HepG2 (cell line): ENCODE measurements around the gene TGM2. TPM values are rescaled to one million over a fixed set of nuclear protein-coding genes. Genes with fewer than 3 reads are reported as not detected.
A peak's percentile ranks its signal among the peaks of the same experiment; 100 is the strongest.

Experiments used
- ARID2 ChIP-seq: sonication (generic); formaldehyde crosslinking; IDR thresholded peaks from 2 replicates; pipeline ENCODE4 v1.8.1; 2022; ENCODE audit warnings: mild to moderate bottlenecking, missing genetic modification reagents, borderline replicate concordance
- CAMTA2 ChIP-seq: sonication (generic); formaldehyde crosslinking; IDR thresholded peaks from 2 replicates; pipeline ENCODE4 v1.4.0; 2020; ENCODE audit warnings: mild to moderate bottlenecking, missing genetic modification reagents, borderline replicate concordance
- CCAR2 ChIP-seq: fragments of 200-400 bp; formaldehyde crosslinking; optimal IDR thresholded peaks from 2 replicates; pipeline ENCODE3; 2018; ENCODE audit warnings: low read depth, mild to moderate bottlenecking, low read length, moderate library complexity
- FOXA1 ChIP-seq, 2 experiments: fragments of 450-650 bp in 1 of 2; sonication (generic) in 1 of 2; formaldehyde crosslinking in 1 of 2; IDR thresholded peaks; 2 replicates each; pipeline versions ENCODE4 v1.4.0 to v1.6.1; 2016 to 2020; ENCODE audit warnings: missing genetic modification reagents in 1 of 2
- FOXO1 ChIP-seq: sonication (generic); formaldehyde crosslinking; IDR thresholded peaks from 2 replicates; pipeline ENCODE4 v1.4.0; 2020; ENCODE audit warnings: missing genetic modification reagents
- GATAD2A ChIP-seq: IDR thresholded peaks from 2 replicates; pipeline ENCODE4 v1.6.1; 2016
- HNF4G ChIP-seq, 2 experiments: sonication (generic) in 1 of 2; formaldehyde crosslinking in 1 of 2; IDR thresholded peaks; 2 replicates each; pipeline versions ENCODE4 v1.4.0 to v1.6.1; 2011 to 2020; ENCODE audit warnings: borderline replicate concordance in 2 of 2, low read depth in 2 of 2, mild to moderate bottlenecking in 2 of 2, low read length in 1 of 2, missing genetic modification reagents in 1 of 2, moderate library complexity in 1 of 2
- HOXA9 ChIP-seq: sonication (generic); formaldehyde crosslinking; IDR thresholded peaks from 2 replicates; pipeline ENCODE4 v1.8.1; 2022; ENCODE audit warnings: missing genetic modification reagents, mild to moderate bottlenecking, moderate library complexity, borderline replicate concordance
- KDM1A ChIP-seq: IDR thresholded peaks from 2 replicates; pipeline ENCODE4 v1.6.1; 2016; ENCODE audit warnings: missing compliant biosample characterization
- MEIS2 ChIP-seq: sonication (generic); formaldehyde crosslinking; IDR thresholded peaks from 2 replicates; pipeline ENCODE4 v1.9.0; 2021; ENCODE audit warnings: mild to moderate bottlenecking, missing genetic modification reagents
- NCOA5 ChIP-seq: sonication (generic); formaldehyde crosslinking; IDR thresholded peaks from 2 replicates; pipeline ENCODE4 v1.4.0; 2020; ENCODE audit warnings: missing genetic modification reagents
- NFE2L1 ChIP-seq: sonication (generic); formaldehyde crosslinking; IDR thresholded peaks from 2 replicates; pipeline ENCODE4 v1.4.0; 2020; ENCODE audit warnings: missing genetic modification reagents, mild to moderate bottlenecking, borderline replicate concordance
- PAF1 ChIP-seq: IDR thresholded peaks from 2 replicates; pipeline ENCODE4 v1.6.1; 2016; ENCODE audit warnings: missing genetic modification reagents, missing compliant biosample characterization
- PAXIP1 ChIP-seq: sonication (generic); formaldehyde crosslinking; conservative IDR thresholded peaks from 2 replicates; pipeline ENCODE4 v1.4.0; 2020; ENCODE audit warnings: mild to moderate bottlenecking, missing genetic modification reagents, moderate library complexity
- PHF5A ChIP-seq: IDR thresholded peaks from one replicate; pipeline ENCODE4 v1.6.1; 2018; ENCODE audit warnings: low read depth, missing genetic modification reagents; ENCODE audit not compliant: unreplicated experiment
- PLRG1 ChIP-seq: fragments of 450-650 bp; conservative IDR thresholded peaks from 2 replicates; pipeline ENCODE4 v1.6.1; 2016
- SOX13 ChIP-seq, 3 experiments: fragments of 450-650 bp in 1 of 3; sonication (generic) in 1 of 3; formaldehyde crosslinking in 1 of 3; IDR thresholded peaks in 2 of 3; conservative IDR thresholded peaks in 1 of 3; 2 replicates each; pipeline versions ENCODE4 v1.5.0 to v1.6.1; 2016 to 2020; ENCODE audit warnings: antibody characterized with exemption in 1 of 3, mild to moderate bottlenecking in 1 of 3, missing compliant biosample characterization in 1 of 3, missing genetic modification reagents in 1 of 3, moderate library complexity in 1 of 3
- SOX5 ChIP-seq: IDR thresholded peaks from 2 replicates; pipeline ENCODE4 v1.6.1; 2016; ENCODE audit warnings: borderline replicate concordance
- TCF7 ChIP-seq: sonication (generic); IDR thresholded peaks from 2 replicates; pipeline ENCODE4 v1.6.1; 2016; ENCODE audit warnings: antibody characterized with exemption, low read depth
- TOE1 ChIP-seq: sonication (generic); formaldehyde crosslinking; IDR thresholded peaks from 2 replicates; pipeline ENCODE4 v1.4.0; 2020; ENCODE audit warnings: mild to moderate bottlenecking, missing genetic modification reagents
- TRIM24 ChIP-seq: sonication (generic); formaldehyde crosslinking; IDR thresholded peaks from 2 replicates; pipeline ENCODE4 v1.8.0; 2022; ENCODE audit warnings: mild to moderate bottlenecking, missing genetic modification reagents
- WIZ ChIP-seq: sonication (generic); formaldehyde crosslinking; IDR thresholded peaks from 2 replicates; pipeline ENCODE4 v1.5.1; 2020; ENCODE audit warnings: mild to moderate bottlenecking, missing genetic modification reagents
- XBP1 ChIP-seq: sonication (generic); formaldehyde crosslinking; IDR thresholded peaks from 2 replicates; pipeline ENCODE4 v1.5.0; 2020; ENCODE audit warnings: missing genetic modification reagents
- ZNF136 ChIP-seq: sonication (generic); formaldehyde crosslinking; IDR thresholded peaks from 2 replicates; pipeline ENCODE4 v1.8.1; 2022; ENCODE audit warnings: low read depth, mild to moderate bottlenecking, moderate library complexity, missing genetic modification reagents
- ZNF24 ChIP-seq: fragments of 450-650 bp; IDR thresholded peaks from 2 replicates; pipeline ENCODE4 v1.6.1; 2017; ENCODE audit warnings: antibody characterized with exemption, mild to moderate bottlenecking
- ZNF329 ChIP-seq: sonication (generic); formaldehyde crosslinking; IDR thresholded peaks from 2 replicates; pipeline ENCODE4 v1.9.0; 2021; ENCODE audit warnings: low read depth, mild to moderate bottlenecking, missing genetic modification reagents
- ZNF337 ChIP-seq: sonication (generic); formaldehyde crosslinking; IDR thresholded peaks from 2 replicates; pipeline ENCODE4 v1.5.1; 2020; ENCODE audit warnings: missing genetic modification reagents, low read depth, mild to moderate bottlenecking, borderline replicate concordance
- polyA plus RNA-seq, 8 experiments: library from polyadenylated mRNA; depleted of rRNA in 3 of 8; stranded (reverse) in 7 of 8; unstranded in 1 of 8; fragments of >200 nt; fragmentation: Illumina TruSeq in 4 of 8; extraction: Trizol in 4 of 8; gene quantifications; 2 replicates each; pipeline versions ENCODE4 v1.2.1 to v1.2.3, GENCODE V29; 2011 to 2016; ENCODE audit warnings: low read depth in 4 of 8, missing spikeins in 1 of 8, mixed read lengths in 1 of 8; ENCODE audit not compliant: insufficient read depth in 1 of 8
- total RNA-seq, 5 experiments: library from RNA; depleted of rRNA; stranded (reverse); fragments of >200 nt; fragmentation: Illumina TruSeq; extraction: Trizol; gene quantifications; 2 replicates each; pipeline ENCODE4 v1.2.3, GENCODE V29; 2016; ENCODE audit warnings: low read depth in 1 of 5
- TF ChIP-seq, protein P1 (sequence below): sonication (generic); formaldehyde crosslinking; IDR thresholded peaks from 2 replicates; pipeline ENCODE4 v1.8.1; 2023; ENCODE audit warnings: missing genetic modification reagents, inconsistent platforms, borderline replicate concordance

Gene TGM2
- total and polyA plus RNA-seq, 2 of the 13 experiments (the other 11 are each of a cell fraction or from before 2014, with no cell fraction given), result 4.2 to 46.4 TPM

DNA sequence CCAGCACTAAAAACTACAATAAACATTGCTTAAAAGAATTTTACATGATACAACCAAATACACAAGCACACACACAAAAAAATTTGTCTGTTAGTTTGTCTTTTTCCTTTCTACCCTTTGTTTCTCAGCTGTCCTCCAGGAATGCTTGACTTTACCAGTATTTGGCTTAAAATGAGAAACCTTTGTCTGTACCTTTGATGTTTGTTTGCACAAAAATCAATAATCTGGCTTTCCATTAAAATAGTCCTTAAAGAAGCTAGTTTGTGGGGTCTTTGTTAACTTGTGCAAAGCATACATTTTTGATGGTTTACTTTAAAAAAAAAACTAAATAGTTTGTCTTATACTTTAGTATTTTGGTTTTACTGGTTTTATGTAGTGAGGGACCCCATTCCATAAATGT is 82.2 kb downstream of the TGM2 start (continued):
- TF ChIP-seq, protein P1, sequence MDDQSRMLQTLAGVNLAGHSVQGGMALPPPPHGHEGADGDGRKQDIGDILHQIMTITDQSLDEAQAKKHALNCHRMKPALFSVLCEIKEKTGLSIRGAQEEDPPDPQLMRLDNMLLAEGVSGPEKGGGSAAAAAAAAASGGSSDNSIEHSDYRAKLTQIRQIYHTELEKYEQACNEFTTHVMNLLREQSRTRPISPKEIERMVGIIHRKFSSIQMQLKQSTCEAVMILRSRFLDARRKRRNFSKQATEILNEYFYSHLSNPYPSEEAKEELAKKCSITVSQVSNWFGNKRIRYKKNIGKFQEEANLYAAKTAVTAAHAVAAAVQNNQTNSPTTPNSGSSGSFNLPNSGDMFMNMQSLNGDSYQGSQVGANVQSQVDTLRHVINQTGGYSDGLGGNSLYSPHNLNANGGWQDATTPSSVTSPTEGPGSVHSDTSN (CRISPR knock-in tag), result no peak
- TF ChIP-seq NFE2L1 (CRISPR knock-in tag), result no peak
- TF ChIP-seq XBP1, result no peak
- no peak for TF ChIP-seq HOXA9 (CRISPR knock-in tag)
- TF ChIP-seq HNF4G (IDR thresholded peaks at IDR 0.05; ENCODE audit: borderline replicate concordance, low read depth, low read length), result peak; percentile 70; the same call in 1 of the 2 replicates
- no peak for TF ChIP-seq HNF4G (CRISPR knock-in tag; IDR thresholded peaks at IDR 0.05; ENCODE audit: borderline replicate concordance, low read depth)
- TF ChIP-seq GATAD2A, result peak; percentile 99
- no peak for TF ChIP-seq ZNF329 (CRISPR knock-in tag)
- no peak for TF ChIP-seq NCOA5
- TF ChIP-seq ZNF24, result 0 out of 2 replicates have a peak, but pooled peaks have one; percentile 19
- TF ChIP-seq FOXO1 (CRISPR knock-in tag), result 0 out of 2 replicates have a peak, but pooled peaks have one; percentile 27
- 0 out of 2 replicates have a peak, but pooled peaks have one; percentile 70 for TF ChIP-seq TOE1 (CRISPR knock-in tag)
- peak; percentile 97 for TF ChIP-seq SOX13 (IDR thresholded peaks at IDR 0.05)
- peak in 1 of 2 experiments; percentile 100; a peak in 2 of 4 replicates for TF ChIP-seq SOX13 (CRISPR knock-in tag; conservative IDR thresholded peaks at IDR 0.05 in 1 of 2, IDR thresholded peaks at IDR 0.05 in 1 of 2)
- TF ChIP-seq TCF7, result peak; percentile 97
- peak; percentile 33; the same call in 1 of the 2 replicates for TF ChIP-seq ZNF136 (CRISPR knock-in tag)
- 0 out of 2 replicates have a peak, but pooled peaks have one; percentile 20 for TF ChIP-seq TRIM24 (CRISPR knock-in tag)
- peak; percentile 95 for TF ChIP-seq PAXIP1 (CRISPR knock-in tag)
- 0 out of 2 replicates have a peak, but pooled peaks have one; percentile 58 for TF ChIP-seq ZNF337 (CRISPR knock-in tag)
- TF ChIP-seq CCAR2, result no peak
- TF ChIP-seq PLRG1, result no peak
- TF ChIP-seq FOXA1 (IDR thresholded peaks at IDR 0.05), result no peak
- peak; percentile 71 for TF ChIP-seq FOXA1 (CRISPR knock-in tag; IDR thresholded peaks at IDR 0.05)
- TF ChIP-seq KDM1A (CRISPR knock-in tag), result 0 out of 2 replicates have a peak, but pooled peaks have one; percentile 30
- no peak for TF ChIP-seq WIZ
- no peak for TF ChIP-seq PAF1 (CRISPR knock-in tag)
- TF ChIP-seq ARID2 (CRISPR knock-in tag), result no peak
- TF ChIP-seq SOX5 (CRISPR knock-in tag), result peak; percentile 99
- peak; percentile 95 for TF ChIP-seq PHF5A (CRISPR knock-in tag)
- TF ChIP-seq MEIS2 (CRISPR knock-in tag), result no peak
- no peak for TF ChIP-seq CAMTA2 (CRISPR knock-in tag)
